KBM-7 (cell line): Measurements from ENCODE around the gene SGPP1.
"Not testable (repeated sequence)": the region's sequence is repeated elsewhere in the genome, so short reads cannot be mapped to it uniquely, and the experiment has no call there.

Experiments used
- DNase-seq: peaks from one replicate; pipeline ENCODE4 v3.0.0-alpha.2; 2015
- in situ Hi-C: fragments of 300-500 bp; cut with MboI; formaldehyde crosslinking; loops from 2 replicates; pipeline ENCODE4 v1.14.3; 2020; ENCODE audit warnings: low sequenced_read_pairs, low pct_unique_long_range_greater_than_20kb, mixed read lengths

Gene SGPP1, protein sequence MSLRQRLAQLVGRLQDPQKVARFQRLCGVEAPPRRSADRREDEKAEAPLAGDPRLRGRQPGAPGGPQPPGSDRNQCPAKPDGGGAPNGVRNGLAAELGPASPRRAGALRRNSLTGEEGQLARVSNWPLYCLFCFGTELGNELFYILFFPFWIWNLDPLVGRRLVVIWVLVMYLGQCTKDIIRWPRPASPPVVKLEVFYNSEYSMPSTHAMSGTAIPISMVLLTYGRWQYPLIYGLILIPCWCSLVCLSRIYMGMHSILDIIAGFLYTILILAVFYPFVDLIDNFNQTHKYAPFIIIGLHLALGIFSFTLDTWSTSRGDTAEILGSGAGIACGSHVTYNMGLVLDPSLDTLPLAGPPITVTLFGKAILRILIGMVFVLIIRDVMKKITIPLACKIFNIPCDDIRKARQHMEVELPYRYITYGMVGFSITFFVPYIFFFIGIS

DNA sequence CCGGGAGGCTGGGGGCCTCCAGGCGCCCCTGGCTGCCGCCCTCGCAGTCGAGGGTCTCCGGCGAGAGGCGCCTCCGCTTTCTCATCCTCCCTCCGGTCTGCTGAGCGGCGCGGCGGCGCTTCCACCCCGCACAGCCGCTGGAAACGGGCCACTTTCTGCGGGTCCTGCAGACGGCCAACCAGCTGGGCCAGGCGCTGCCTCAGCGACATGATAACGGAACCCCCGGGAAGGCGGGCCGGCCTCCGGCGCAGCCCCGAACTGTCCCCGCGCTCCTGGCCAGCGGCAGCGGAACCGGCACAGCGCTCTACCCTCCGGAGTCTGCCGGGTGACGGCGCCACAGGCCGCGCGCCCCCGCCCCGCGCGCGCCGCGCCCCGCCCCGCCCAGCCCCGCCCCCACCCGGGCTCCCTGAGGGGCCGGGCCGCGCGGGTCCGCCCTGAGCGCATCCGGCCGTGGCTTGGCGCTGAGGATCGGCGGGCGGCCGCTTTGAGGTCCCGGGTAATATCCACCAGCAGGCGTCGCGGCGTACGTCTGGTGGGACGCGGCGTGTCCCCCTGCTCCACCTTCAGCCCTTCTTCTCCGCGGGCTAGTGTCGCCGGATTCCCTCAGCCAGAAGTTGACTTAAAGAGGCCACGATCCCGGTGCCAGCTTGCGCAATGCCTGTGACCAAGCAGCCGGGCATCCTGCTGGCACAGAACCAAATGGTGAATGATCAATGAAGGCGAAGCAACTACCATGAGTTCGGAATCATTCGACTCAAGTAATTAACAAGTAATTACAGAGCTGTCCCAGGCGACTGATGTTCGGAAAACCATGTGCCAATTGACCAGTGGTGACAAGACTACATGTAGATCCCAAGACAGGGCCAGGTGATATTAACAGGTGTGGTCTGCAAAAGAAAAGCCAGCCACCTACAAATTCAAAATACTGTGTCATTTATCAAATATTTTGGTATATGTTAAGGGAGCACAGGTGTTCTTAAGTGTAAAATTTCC is at the start of gene SGPP1:
TSS of gene SGPP1 (minus strand) at position 330 of the 993 bp plus-strand sequence. CDS start at position 209, 121 bp downstream.
- in situ Hi-C loops = no loop called here
- DNase-seq = peak; percentile 89

DNA sequence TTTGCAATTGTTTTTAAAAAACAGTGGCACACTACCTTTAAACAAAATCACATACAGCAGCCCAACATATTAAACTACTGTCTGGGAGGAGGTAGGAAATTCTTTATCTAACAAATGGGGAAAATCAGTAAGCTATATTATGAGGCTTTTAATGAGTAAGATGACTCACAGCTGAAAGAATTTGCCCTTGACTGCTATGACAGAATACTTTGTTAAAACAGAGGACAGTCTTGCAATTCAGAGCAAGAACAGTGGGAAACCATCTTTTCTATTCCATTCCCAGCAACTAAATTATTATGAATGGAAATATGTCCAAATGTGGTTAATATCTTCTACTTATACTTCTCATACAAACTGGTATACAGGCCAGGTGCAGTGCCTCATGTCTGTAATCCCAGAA is 49.2 kb upstream of the SGPP1 start:
- in situ Hi-C loops = loop anchor here (25.0 kb wide), 1 partner anchor 510 kb away; the partner anchor contains the start of gene ESR2
- DNase-seq = no peak

DNA sequence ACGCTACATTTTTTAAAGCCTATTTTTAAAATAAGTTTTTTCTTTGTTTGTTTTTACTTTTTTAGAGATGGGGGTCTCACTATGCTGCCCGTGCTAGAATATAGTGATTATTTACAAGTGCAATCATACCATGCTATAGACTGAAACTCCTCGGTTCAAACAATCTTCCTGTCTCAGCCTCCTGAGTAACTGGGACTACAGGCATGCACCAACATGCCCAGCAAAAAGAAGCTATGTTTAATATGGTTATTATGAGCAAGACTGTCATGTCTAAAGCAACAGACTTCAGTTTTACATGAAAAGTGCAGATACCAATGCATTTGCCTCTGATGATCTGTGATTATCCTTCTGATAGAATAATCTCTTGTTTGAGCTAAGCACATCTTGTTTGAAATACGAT is 45.6 kb upstream of the SGPP1 start:
- peak; percentile 42 for DNase-seq
- in situ Hi-C loops = no loop called here

DNA sequence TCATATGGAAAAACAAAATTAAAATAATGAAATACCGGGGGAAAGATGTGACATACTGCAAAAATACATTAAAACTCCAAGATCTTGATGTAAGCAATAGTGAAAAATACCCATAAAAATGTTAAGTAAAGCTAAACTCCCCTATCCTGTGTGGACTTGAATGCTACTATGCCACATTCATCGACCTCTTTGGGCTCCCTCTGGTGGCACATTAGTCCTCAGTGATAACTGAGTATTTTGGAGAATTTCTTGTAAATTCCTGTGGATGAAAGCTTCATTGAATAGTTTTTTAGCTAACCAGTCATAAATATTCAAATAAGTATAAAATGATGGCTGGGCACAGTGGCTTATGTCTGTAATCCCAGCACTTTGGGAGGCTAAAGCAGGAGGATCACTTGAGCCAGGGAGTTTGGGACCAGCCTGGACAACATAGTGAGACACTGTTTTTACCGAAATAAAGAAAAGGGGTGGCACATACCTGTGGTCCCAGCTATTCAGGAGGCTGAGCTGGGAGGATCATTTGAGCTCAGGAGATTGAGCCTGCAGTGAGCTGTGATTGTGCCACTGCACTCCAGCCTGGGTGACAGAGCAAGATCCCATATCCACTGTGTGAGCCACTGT is 42.4 kb upstream of the SGPP1 start:
- in situ Hi-C loops = no loop called here
- peak; percentile 60 for DNase-seq

DNA sequence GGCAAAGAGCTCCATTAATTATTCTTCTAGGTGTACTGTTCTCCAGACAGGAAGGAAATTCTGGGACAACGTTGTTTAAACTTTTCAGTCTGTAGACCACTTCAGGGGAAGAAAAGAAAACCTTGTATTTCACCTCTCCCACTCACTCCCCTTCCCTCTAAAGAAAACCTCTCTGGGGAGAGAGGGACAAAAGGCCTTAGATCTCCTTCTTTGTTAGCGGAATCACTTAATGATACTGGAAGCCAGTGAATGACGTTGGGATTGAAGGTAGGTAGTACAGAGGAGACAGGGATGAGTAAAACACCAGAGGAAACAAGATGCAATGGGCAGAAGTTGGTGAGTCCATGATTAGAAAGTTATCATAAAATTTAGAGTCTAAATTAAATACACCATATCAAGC is 38.7 kb upstream of the SGPP1 start:
- in situ Hi-C loops = no loop called here
- DNase-seq = no peak

DNA sequence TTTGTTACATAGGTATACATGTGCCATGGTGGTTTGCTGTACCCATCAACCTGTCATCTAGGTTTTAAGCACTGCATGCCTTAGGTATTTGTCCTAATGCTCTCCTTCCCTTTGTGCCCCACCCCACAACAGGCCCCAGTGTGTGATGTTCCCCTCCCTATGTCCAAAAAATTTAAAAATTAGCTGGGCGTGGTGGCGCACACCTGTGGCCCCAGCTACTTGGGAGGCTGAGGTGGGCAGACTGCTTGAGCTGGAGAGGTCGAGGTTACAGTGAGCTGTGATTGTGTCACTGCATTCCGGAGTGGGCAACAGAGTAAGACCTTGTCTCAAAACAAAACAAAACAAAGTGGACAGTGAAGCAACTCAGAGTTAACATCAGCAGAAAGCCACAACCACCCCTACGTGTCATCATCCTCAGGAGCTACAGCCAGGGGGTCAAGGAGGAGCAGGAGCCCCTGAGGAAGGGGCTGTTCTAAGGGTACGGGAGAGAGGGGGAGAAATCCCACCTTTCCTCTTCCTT is 36.8 kb upstream of the SGPP1 start:
- DNase-seq = no peak
- in situ Hi-C loops = no loop called here

DNA sequence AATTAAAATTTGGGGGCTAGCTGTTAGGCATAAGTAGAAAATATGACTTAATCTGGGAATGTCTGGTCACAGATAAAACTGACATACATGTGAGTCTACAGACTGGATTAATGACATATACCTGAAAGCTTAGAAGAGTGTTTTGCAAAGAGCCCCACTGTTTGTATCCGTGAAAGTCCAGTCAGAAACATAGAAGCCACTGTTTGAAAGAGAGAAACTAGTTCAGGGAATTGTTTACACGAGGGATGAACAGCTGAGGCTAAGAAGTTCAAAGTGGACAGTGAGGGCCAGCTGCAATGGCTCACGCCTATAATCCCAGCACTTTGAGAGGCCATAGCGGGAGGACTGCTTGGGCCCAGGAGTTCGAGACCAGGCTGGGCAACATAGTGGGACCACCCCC is 36.2 kb upstream of the SGPP1 start:
- DNase-seq = no peak
- in situ Hi-C loops = no loop called here

DNA sequence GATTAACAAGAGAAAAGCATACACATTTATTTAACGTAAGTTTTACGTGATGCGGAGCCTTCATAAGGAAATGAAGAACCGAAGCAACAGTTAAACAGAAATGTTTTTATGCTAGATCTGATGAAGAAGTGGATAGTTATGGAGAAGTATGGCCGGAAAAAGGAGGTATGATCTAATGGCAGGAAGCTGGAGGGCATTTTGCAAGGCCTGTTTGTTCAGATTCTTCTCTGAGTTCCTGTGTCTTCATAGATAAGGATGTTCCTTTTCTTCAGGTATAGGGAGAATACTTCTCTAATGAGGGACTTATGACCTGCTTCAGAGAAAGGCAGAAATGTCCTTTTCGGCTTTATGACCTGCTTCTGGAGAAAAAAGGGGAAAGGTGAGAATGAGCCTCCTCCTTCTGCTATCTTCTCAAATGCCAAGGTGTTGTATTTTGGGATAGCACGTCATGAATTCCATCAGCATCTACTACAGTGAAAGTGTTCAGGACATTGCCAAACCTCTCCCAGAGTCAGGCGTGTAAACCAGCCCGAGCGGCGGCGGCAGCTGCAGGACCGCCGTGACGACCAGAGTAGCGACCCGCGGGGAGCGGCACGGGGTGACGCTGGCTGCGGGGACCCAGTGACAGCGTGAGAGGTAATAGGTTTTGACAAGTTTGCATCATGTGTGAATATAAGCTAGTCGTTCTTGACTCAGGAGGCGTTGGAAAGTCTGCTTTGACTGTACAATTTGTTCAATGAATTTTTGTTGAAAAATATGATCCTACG is 33.7 kb upstream of the SGPP1 start:
- in situ Hi-C loops = no loop called here
- DNase-seq = peak; percentile 73

DNA sequence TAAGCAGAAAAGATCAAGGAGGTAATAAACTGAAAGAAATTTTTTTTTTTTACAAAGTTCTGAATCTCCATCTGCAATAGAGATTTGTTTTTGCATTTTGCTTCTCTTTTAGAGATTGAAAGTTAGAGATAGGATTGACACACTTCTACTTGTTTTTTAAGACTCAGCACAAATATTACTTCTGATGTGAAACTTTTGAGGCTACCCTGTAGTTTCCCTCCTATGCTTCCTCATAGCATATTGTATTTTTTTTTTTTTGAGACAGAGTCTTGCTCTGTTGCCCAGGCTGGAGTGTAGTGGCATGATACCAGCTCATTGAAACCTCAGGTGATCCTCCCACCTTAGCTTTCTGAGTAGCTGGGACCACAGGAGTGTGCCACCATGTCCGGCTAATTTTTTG is 32.1 kb upstream of the SGPP1 start:
- in situ Hi-C loops = no loop called here

DNA sequence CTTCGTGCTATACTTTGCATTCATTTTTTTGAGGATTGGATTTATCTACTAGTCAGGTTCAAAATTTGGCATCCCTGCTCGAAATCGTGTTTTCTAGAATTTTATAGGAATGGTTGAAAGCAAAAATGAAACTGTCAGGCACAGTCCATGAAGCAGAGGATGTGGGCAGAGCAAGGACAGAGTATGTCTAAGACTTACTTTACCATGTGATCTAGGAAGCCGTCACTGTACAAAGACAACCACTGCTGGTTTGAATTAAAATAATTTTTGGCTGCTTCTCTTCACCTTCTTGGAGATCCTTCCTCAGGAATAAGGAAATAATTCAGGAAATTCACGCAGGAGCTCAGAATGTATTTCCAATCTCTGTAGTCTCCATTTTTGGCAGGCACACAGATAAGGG is 31.6 kb upstream of the SGPP1 start:
- DNase-seq = no peak
- in situ Hi-C loops = no loop called here

More for the DNA sequence above, 32.1 kb upstream of the SGPP1 start:
- DNase-seq = no peak

DNA sequence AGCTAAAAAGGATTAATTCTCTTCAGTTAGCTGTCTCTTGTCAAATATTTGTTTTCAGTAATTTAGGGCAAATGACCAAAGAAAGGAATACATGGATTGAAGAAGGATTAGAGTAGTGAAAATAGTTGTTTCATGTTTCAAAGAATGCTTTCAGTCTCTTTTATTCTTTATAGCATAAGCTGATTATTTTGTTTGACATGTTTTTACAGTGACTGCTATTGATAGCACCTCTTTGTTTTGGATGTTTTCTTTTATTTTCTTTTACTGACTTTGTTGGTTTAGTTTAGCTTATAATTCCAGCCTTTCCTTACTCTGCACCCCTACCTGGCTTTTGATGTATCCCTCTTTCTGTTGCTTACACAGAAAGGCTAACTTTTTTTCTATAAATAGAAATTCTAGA is 29.3 kb upstream of the SGPP1 start:
- no peak for DNase-seq
- in situ Hi-C loops = no loop called here

DNA sequence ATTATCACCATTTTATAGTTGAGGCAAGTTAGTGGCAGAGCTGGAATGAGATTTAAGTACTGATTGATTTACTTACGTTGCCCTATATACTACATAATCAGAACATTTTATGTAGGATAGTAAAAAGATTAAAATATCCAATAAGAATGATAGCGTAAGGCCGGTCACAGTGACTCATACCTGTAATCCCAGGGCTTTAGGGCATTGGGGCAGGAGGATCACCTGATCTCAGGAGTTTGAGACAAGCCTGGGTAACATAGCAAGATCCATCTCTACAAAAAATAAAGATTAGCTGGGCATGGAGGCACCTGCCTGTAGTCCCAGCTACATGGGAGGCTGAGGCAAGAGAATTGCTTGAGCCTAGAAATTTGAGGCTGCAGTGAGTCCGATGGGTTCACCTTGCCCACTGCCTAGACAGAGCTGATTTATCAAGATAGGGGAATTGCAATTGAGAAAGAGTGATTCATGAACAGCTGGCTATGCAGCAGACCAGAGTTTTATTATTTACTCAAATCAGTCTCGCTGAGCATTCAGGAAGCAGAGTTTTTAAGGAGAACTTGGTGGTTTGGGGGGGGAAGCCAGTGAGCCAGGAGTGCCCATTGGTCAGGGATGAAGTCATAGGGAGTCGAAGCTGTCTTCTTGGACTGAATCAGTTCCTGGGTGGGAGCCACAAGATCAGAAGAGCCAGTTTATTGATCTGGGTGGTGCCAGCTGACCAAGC is 24.7 kb upstream of the SGPP1 start:
- peak; percentile 47 for DNase-seq

DNA sequence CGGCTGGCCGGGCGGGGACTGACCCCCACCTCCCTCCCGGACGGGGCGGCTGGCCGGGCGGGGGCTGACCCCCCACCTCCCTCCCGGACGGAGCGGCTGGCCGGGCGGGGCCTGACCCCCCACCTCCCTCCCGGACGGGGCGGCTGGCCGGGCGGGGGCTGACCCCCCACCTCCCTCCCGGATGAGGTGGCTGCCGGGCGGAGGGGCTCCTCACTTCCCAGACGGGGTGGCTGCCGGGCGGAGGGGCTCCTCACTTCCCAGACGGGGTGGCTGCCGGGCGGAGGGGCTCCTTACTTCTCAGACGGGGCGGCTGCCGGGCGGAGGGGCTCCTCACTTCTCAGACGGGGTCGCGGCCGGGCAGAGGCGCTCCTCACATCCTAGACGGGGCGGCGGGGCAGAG is 23.2 kb upstream of the SGPP1 start:
- DNase-seq, in situ Hi-C loops: not testable (repeated sequence)

More for the DNA sequence above, 24.7 kb upstream of the SGPP1 start:
- in situ Hi-C loops = no loop called here

DNA sequence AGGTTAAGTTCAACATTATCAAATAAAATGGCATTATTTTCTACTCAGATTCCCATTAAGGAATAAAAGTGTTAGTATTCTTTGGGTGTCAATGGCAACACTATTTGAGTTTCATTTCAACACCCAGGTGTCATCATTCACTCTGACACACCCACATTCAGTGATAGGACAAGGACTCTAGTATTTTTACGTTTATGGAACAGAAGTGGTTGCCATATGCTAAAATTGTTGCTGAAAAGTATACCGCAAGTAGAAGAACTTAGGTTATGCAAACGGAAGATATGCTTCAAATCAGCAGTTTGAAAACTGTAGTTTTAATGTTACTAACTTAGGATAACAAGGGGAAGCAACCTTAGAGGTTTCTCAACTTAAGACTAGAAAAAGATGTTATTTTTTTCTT is 20.0 kb upstream of the SGPP1 start:
- no peak for DNase-seq
- in situ Hi-C loops = no loop called here

DNA sequence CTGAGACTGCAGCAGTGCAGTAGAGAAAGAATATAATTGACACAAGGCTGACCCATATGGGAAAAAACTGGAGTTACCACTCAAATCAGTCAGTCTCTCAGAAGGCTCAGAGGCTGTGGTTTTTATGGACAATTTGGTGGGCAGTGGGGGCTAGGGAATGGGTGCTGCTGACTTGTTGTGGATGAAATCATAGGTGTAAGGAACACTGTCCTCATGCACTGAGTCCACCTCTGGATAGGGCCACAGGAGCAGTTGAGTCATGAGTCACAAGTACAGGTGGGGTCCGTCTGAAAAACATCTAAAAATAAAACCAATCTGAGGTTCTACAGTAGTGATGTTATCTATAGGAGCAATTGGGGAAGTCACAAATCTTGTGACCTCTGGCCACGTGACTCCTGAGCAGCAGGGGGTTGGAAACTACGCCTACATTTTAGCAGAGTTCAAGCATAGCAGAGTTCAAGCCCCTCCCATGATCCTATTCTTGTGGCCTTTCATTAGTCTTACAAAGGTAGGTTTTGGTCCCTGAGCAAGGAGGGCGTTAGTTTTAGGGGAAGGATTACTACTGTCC is 18.1 kb upstream of the SGPP1 start:
- in situ Hi-C loops = no loop called here
- DNase-seq = peak; percentile 86

DNA sequence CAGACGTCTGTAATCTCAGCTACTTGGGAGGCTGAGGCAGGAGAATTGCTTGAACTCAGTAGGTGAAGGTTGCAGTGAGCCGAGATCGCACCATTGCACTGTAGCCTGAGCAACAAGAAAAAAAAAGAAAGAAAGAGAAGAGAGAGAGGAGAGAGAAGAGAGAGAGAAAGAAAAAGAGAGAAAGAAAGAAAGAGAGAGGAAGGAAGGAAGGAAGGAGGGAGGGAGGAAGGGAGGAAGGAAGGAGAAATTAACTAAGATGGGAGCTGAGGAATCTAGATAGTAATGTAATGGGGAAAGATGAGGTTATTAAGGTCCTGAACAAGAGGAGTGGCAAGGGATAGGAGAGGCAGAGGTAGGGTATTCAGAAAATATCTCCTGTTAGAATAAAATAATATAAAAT is 17.4 kb upstream of the SGPP1 start:
- no peak for DNase-seq
- in situ Hi-C loops = no loop called here

DNA sequence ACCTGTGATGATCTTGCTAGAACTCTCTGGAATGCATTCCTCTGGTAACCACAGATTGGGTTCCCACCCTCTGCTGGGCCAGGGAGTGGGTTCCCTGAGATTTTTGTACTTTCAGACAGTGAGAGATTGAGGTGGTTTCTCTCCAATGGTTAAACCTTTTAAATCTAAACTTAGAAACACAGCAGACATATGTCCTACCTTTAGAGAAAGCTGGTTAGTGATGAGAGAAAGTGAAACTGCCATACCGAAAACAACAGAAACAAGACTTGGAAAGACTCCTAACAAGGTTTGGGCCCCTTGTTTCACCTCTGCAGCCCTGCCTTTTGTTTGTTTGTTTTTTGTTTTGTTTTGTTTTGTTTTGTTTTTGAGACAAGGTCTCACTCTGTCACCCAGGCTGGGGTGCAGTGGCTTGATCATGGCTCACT is 9.7 kb upstream of the SGPP1 start:
- DNase-seq = no peak
- in situ Hi-C loops = no loop called here

DNA sequence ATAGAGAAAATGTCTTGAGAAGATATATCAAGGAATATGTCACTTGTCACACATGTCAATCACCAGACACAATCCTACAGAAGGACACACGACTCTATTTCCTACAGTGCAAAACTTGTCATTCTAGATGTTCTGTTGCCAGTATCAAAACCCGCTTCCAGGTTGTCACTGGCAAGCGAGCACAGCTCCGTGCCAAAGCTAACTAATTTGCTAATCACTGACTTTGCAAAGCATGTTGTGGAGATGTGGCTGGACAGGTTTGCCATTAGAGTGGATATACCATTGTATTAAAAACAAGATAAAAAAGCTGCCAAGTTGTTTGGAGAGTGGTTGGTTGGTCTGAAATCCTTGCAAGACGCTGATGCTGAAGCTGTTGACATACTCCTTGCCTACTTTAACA is 7.9 kb upstream of the SGPP1 start:
- in situ Hi-C loops = no loop called here
- no peak for DNase-seq
